Measurements from ENCODE around the gene SLC38A9. TPM values are rescaled to one million over a fixed set of nuclear protein-coding genes. Genes with fewer than 3 reads are reported as not detected.

SLC38A9 gene
- total RNA-seq, 1 experiment from 2014 or later: 27.0 TPM

- ChIA-PET CTCF (no interaction called here), POLR2A (no interaction called here)
- Mint-ChIP-seq H3K36me3 (no peaks in the 10 kb centered on the region), H3K9me3 (no peaks in the 10 kb centered on the region), H3K4me3 (no peak within 1 kb of the TSS), H3K27ac (no peak within 1 kb of the TSS), H3K4me1 (no peaks in the 10 kb centered on the region), H3K27me3 (ENCODE audit: low read depth) (no peaks in the 10 kb centered on the region)
- DNase-seq (ENCODE audit: low spot score) (no peak), ATAC-seq (peak; percentile 83)
- TF ChIP-seq NFYB (CRISPR knock-in tag; conservative IDR thresholded peaks at IDR 0.05; ENCODE audit: low read depth) (peak; percentile 70), JUN (CRISPR knock-in tag; IDR thresholded peaks at IDR 0.05) (no peak)
These were observed 25.7 kb upstream of the SLC38A9 start, which contains the start of gene DDX4 for GRCh38 chr5:55737793-55738192. Gene DDX4 (plus strand): TSS chr5:55738061. CDS start chr5:55738964, 903 bp downstream.

- CTCF ChIA-PET: no interaction called here
- DNase-seq (ENCODE audit: low spot score) (no peak), ATAC-seq (no peak)
- no peak for TF ChIP-seq ARID4B (CRISPR knock-in tag; IDR thresholded peaks at IDR 0.05; ENCODE audit: borderline replicate concordance)
- no peak for TF ChIP-seq JAZF1 (CRISPR knock-in tag; IDR thresholded peaks at IDR 0.05)
- TF ChIP-seq ATF2 (CRISPR knock-in tag; IDR thresholded peaks at IDR 0.05; ENCODE audit: borderline replicate concordance, low read depth): no peak
- TF ChIP-seq CREM (CRISPR knock-in tag; IDR thresholded peaks at IDR 0.05): no peak
- TF ChIP-seq RELA (CRISPR knock-in tag; IDR thresholded peaks at IDR 0.05; ENCODE audit: borderline replicate concordance): no peak
- TF ChIP-seq KAT7 (CRISPR knock-in tag; IDR thresholded peaks at IDR 0.05; ENCODE audit: borderline replicate concordance): no peak
- TF ChIP-seq ZNF121 (CRISPR knock-in tag; IDR thresholded peaks at IDR 0.05): no peak
- TF ChIP-seq ZNF671 (CRISPR knock-in tag; IDR thresholded peaks at IDR 0.05): no peak
- TF ChIP-seq ZNF263 (CRISPR knock-in tag; IDR thresholded peaks at IDR 0.05; ENCODE audit: low read depth): no peak
- TF ChIP-seq JUN (CRISPR knock-in tag; IDR thresholded peaks at IDR 0.05): no peak
- no peak for TF ChIP-seq ZNF138 (CRISPR knock-in tag; conservative IDR thresholded peaks at IDR 0.05)
- TF ChIP-seq ZSCAN18 (CRISPR knock-in tag; IDR thresholded peaks at IDR 0.05): no peak
- no peak for TF ChIP-seq STAT6 (CRISPR knock-in tag; conservative IDR thresholded peaks at IDR 0.05; ENCODE audit: low read depth)
- Mint-ChIP-seq H3K4me1 (no peaks in the 10 kb centered on the region), H3K9me3 (no peaks in the 10 kb centered on the region), H3K4me3 (no peak overlapping the region), H3K27me3 (ENCODE audit: low read depth) (no peaks in the 10 kb centered on the region), H3K36me3 (no peaks in the 10 kb centered on the region), H3K27ac (no peak overlapping the region)
- POLR2A ChIA-PET: no interaction called here
These were observed 22.5 kb upstream of the SLC38A9 start for GRCh38 chr5:55734658-55735057.

Data from WTC11 (cell line).